Keratinocyte (primary cell): Measurements from ENCODE around the gene KLHL25. TPM values are rescaled to one million over a fixed set of nuclear protein-coding genes. Genes with fewer than 3 reads are reported as not detected.

ENCODE experiments used
- DNase-seq: peaks from one replicate; pipeline ENCODE4 v3.0.0-alpha.2; 2011; ENCODE audit warnings: low read depth, missing footprints, low spot score
- FAIRE-seq: peaks from 2 replicates; lab custom pipeline; 2011; peaks lifted over from hg19 to GRCh38; lab: Jason Lieb, UNC
- H2AFZ ChIP-seq: 2 replicates; pipeline ENCODE4 v1.6.0; 2012; ENCODE audit warnings: low read length, control low read depth, inconsistent platforms; ENCODE audit not compliant: control insufficient read depth
- H3K27ac ChIP-seq: 2 replicates; pipeline ENCODE4 v1.5.1; 2011; ENCODE audit warnings: low read length; ENCODE audit not compliant: control insufficient read depth, insufficient read depth
- H3K27me3 ChIP-seq: 3 replicates; pipeline ENCODE4 v1.6.0; 2011; ENCODE audit warnings: low read length; ENCODE audit not compliant: control insufficient read depth, insufficient read depth; ENCODE audit errors: extremely low read depth
- H3K36me3 ChIP-seq, 2 experiments: 2 replicates in 1 of 2; 3 replicates in 1 of 2; pipeline ENCODE4 v1.5.1; 2011; ENCODE audit warnings: low read length in 2 of 2, mild to moderate bottlenecking in 1 of 2; ENCODE audit not compliant: control insufficient read depth in 2 of 2, insufficient read depth in 2 of 2; ENCODE audit errors: extremely low read depth in 1 of 2
- H3K4me1 ChIP-seq: 3 replicates; pipeline ENCODE4 v1.5.1; 2011; ENCODE audit warnings: low read length; ENCODE audit not compliant: control insufficient read depth, insufficient read depth; ENCODE audit errors: extremely low read depth
- H3K4me2 ChIP-seq: 3 replicates; pipeline ENCODE4 v1.6.0; 2011; ENCODE audit warnings: low read depth, low read length; ENCODE audit not compliant: control insufficient read depth, insufficient read depth; ENCODE audit errors: extremely low read depth
- H3K4me3 ChIP-seq, 3 experiments: fragments of 200-600 bp in 1 of 3; sonication (generic) in 1 of 3; 2 replicates in 2 of 3; 3 replicates in 1 of 3; pipeline ENCODE4 v1.5.1; 2011 to 2016; ENCODE audit warnings: low read length in 3 of 3, mild to moderate bottlenecking in 3 of 3, control low read depth in 2 of 3, inconsistent platforms in 1 of 3, low read depth in 1 of 3, mixed read lengths in 1 of 3, mixed run types in 1 of 3, moderate library complexity in 1 of 3; ENCODE audit not compliant: control insufficient read depth in 2 of 3, insufficient read depth in 2 of 3; ENCODE audit errors: extremely low read depth in 1 of 3
- H3K79me2 ChIP-seq: 2 replicates; pipeline ENCODE4 v1.6.0; 2012; ENCODE audit warnings: low read length; ENCODE audit not compliant: control insufficient read depth, insufficient read depth
- H3K9ac ChIP-seq: 3 replicates; pipeline ENCODE4 v1.6.0; 2011; ENCODE audit warnings: low read length; ENCODE audit not compliant: control insufficient read depth, insufficient read depth; ENCODE audit errors: extremely low read depth
- H3K9me1 ChIP-seq: 3 replicates; pipeline ENCODE4 v1.6.0; 2011; ENCODE audit warnings: low read length; ENCODE audit not compliant: control insufficient read depth, insufficient read depth; ENCODE audit errors: extremely low read depth
- H3K9me3 ChIP-seq: 2 replicates; pipeline ENCODE4 v1.5.1; 2012; ENCODE audit warnings: low read depth, low read length; ENCODE audit not compliant: control insufficient read depth
- H4K20me1 ChIP-seq: 3 replicates; pipeline ENCODE4 v1.6.0; 2011; ENCODE audit warnings: low read length; ENCODE audit not compliant: control insufficient read depth, insufficient read depth; ENCODE audit errors: extremely low read depth
- CTCF ChIP-seq, 3 experiments: IDR thresholded peaks in 1 of 3; conservative IDR thresholded peaks in 1 of 3; optimal IDR thresholded peaks in 1 of 3; 2 replicates in 2 of 3; 3 replicates in 1 of 3; pipeline versions ENCODE3 to v1.5.1; 2011; ENCODE audit warnings: low read length in 3 of 3, mild to moderate bottlenecking in 3 of 3, moderate library complexity in 2 of 3, control low read depth in 1 of 3, inconsistent platforms in 1 of 3; ENCODE audit not compliant: insufficient read depth in 2 of 3; ENCODE audit errors: extremely low read depth in 1 of 3
- EZH2 ChIP-seq: IDR thresholded peaks from one replicate; pipeline ENCODE4 v1.6.1; 2012; ENCODE audit warnings: inconsistent platforms, mild to moderate bottlenecking, low read length, moderate library complexity
- dilution Hi-C: fragments of 300-500 bp; cut with MboI; formaldehyde crosslinking; loops from one replicate; pipeline ENCODE4 v1.7.0; 2020; ENCODE audit warnings: low sequenced_read_pairs; ENCODE audit not compliant: extremely low pct_ligation_motif_present
- polyA plus RNA-seq, 5 experiments: library from polyadenylated mRNA; depleted of rRNA in 3 of 5; stranded (reverse) in 3 of 5; stranded (forward) in 1 of 5; unstranded in 1 of 5; fragments of >200 nt; gene quantifications; 1 replicate in 1 of 5; 2 replicates in 3 of 5; 3 replicates in 1 of 5; pipeline versions ENCODE4 v1.2.1 to v1.2.3, GENCODE V29; 2011 to 2012; ENCODE audit warnings: missing spikeins in 2 of 5, low read depth in 1 of 5, low replicate concordance in 1 of 5

KLHL25 gene
- polyA plus RNA-seq, 1 donor (not counting 4 experiments of a cell fraction or from before 2014, with no cell fraction given), result 2.1 TPM

GRCh38 chr15:85733416-85733815 lies 61.3 kb downstream of the KLHL25 start:
- H3K79me2 ChIP-seq, result no peaks in the 10 kb centered on the region
- H3K9me3 ChIP-seq, result peaks cover 3% of the 10 kb centered on the region
- TF ChIP-seq CTCF (optimal IDR thresholded peaks at IDR 0.05 in 1 of 3, IDR thresholded peaks at IDR 0.05 in 1 of 3, conservative IDR thresholded peaks at IDR 0.05 in 1 of 3; ENCODE audit: extremely low read depth in 1 of 3, insufficient read depth in 2 of 3, low read length in 3 of 3), result no peak
- TF ChIP-seq EZH2, result no peak
- H3K4me3 ChIP-seq, result no peak overlapping the region
- DNase-seq, result no peak
- H3K27me3 ChIP-seq, result no peaks in the 10 kb centered on the region
- H3K9me1 ChIP-seq, result no peaks in the 10 kb centered on the region
- dilution Hi-C loops, result no loop called here
- H3K36me3 ChIP-seq, result peaks cover 13 to 20% of the 10 kb centered on the region in 2 experiments
- no peaks in the 10 kb centered on the region for H3K4me1 ChIP-seq
- no peak overlapping the region for H3K9ac ChIP-seq
- no peak overlapping the region for H3K4me2 ChIP-seq
- no peak overlapping the region for H2AFZ ChIP-seq
- no peaks in the 10 kb centered on the region for H4K20me1 ChIP-seq
- FAIRE-seq, result no peak
- H3K27ac ChIP-seq, result no peak overlapping the region

- H3K79me2 ChIP-seq, result no peaks in the 10 kb centered on the region
- H3K9me3 ChIP-seq, result peaks cover 3% of the 10 kb centered on the region
- H3K27me3 ChIP-seq, result no peaks in the 10 kb centered on the region
- TF ChIP-seq CTCF (optimal IDR thresholded peaks at IDR 0.05 in 1 of 3, IDR thresholded peaks at IDR 0.05 in 1 of 3, conservative IDR thresholded peaks at IDR 0.05 in 1 of 3; ENCODE audit: extremely low read depth in 1 of 3, insufficient read depth in 2 of 3, low read length in 3 of 3) (peak; percentile 64 to 76 (median 76)), EZH2 (no peak)
- FAIRE-seq, result peak; percentile 83
- no peaks in the 10 kb centered on the region for H4K20me1 ChIP-seq
- no peak overlapping the region for H3K9ac ChIP-seq
- DNase-seq, result peak; percentile 35
- dilution Hi-C loops, result no loop called here
- H3K9me1 ChIP-seq, result no peaks in the 10 kb centered on the region
- H3K4me3 ChIP-seq, result no peak overlapping the region
- no peak overlapping the region for H3K27ac ChIP-seq
- no peaks in the 10 kb centered on the region for H3K4me1 ChIP-seq
- H3K4me2 ChIP-seq, result no peak overlapping the region
- no peak overlapping the region for H2AFZ ChIP-seq
- H3K36me3 ChIP-seq, result peaks cover 13 to 20% of the 10 kb centered on the region in 2 experiments
These were observed 64.5 kb downstream of the KLHL25 start for GRCh38 chr15:85730001-85730820.
